Panc1 (cell line): ENCODE measurements around the gene GOSR1.

ENCODE experiments used
- POLR2AphosphoS5 ChIP-seq: IDR thresholded peaks from 2 replicates; pipeline ENCODE4 v1.6.1; 2012; ENCODE audit warnings: mild to moderate bottlenecking, low read depth, low read length, moderate library complexity
- SIN3A ChIP-seq: IDR thresholded peaks from 2 replicates; pipeline ENCODE4 v1.6.1; 2012; ENCODE audit warnings: low read depth, mild to moderate bottlenecking, low read length, moderate library complexity, borderline replicate concordance; ENCODE audit not compliant: insufficient read depth
- TF ChIP-seq, protein P1 (sequence below): fragments of 450-650 bp; IDR thresholded peaks from 2 replicates; pipeline ENCODE4 v1.5.1; 2017; ENCODE audit warnings: mild to moderate bottlenecking
- TF ChIP-seq, protein P2 (sequence below), 2 experiments: IDR thresholded peaks; 2 replicates each; pipeline ENCODE4 v1.6.1; 2011 to 2012; ENCODE audit warnings: low read depth in 2 of 2, control low read depth in 1 of 2, low read length in 1 of 2, mild to moderate bottlenecking in 1 of 2, moderate library complexity in 1 of 2; ENCODE audit not compliant: insufficient read depth in 1 of 2

DNA sequence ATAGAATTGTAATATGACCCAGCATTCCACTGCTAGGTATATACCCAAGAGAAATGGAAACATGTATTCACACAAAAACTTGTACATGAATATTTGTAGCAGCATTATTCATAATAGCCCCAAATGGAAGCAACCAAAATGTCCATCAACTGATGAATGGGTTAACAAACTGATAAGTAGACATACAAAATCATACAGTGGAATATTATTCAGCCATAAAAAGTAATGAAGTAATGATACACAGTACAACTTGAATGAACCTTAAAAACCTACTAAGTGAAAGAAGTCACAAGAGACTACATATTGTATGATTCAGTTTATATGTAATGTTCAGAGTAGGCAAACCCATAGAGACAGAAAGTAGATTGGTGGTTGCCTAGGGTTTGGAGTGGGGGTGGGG, 40.5 kb upstream of the GOSR1 start:
- TF ChIP-seq, protein P1, sequence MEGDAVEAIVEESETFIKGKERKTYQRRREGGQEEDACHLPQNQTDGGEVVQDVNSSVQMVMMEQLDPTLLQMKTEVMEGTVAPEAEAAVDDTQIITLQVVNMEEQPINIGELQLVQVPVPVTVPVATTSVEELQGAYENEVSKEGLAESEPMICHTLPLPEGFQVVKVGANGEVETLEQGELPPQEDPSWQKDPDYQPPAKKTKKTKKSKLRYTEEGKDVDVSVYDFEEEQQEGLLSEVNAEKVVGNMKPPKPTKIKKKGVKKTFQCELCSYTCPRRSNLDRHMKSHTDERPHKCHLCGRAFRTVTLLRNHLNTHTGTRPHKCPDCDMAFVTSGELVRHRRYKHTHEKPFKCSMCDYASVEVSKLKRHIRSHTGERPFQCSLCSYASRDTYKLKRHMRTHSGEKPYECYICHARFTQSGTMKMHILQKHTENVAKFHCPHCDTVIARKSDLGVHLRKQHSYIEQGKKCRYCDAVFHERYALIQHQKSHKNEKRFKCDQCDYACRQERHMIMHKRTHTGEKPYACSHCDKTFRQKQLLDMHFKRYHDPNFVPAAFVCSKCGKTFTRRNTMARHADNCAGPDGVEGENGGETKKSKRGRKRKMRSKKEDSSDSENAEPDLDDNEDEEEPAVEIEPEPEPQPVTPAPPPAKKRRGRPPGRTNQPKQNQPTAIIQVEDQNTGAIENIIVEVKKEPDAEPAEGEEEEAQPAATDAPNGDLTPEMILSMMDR, result no peak
- TF ChIP-seq POLR2AphosphoS5 (no peak), SIN3A (no peak)
- TF ChIP-seq, protein P2, sequence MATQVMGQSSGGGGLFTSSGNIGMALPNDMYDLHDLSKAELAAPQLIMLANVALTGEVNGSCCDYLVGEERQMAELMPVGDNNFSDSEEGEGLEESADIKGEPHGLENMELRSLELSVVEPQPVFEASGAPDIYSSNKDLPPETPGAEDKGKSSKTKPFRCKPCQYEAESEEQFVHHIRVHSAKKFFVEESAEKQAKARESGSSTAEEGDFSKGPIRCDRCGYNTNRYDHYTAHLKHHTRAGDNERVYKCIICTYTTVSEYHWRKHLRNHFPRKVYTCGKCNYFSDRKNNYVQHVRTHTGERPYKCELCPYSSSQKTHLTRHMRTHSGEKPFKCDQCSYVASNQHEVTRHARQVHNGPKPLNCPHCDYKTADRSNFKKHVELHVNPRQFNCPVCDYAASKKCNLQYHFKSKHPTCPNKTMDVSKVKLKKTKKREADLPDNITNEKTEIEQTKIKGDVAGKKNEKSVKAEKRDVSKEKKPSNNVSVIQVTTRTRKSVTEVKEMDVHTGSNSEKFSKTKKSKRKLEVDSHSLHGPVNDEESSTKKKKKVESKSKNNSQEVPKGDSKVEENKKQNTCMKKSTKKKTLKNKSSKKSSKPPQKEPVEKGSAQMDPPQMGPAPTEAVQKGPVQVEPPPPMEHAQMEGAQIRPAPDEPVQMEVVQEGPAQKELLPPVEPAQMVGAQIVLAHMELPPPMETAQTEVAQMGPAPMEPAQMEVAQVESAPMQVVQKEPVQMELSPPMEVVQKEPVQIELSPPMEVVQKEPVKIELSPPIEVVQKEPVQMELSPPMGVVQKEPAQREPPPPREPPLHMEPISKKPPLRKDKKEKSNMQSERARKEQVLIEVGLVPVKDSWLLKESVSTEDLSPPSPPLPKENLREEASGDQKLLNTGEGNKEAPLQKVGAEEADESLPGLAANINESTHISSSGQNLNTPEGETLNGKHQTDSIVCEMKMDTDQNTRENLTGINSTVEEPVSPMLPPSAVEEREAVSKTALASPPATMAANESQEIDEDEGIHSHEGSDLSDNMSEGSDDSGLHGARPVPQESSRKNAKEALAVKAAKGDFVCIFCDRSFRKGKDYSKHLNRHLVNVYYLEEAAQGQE (IDR thresholded peaks at IDR 0.05; ENCODE audit: insufficient read depth in 1 of 2, low read depth in 2 of 2, low read length in 1 of 2), result no peak
